GM12892 (cell line): ENCODE data around the gene TGFB2.

Experiments used
- POLR2A ChIP-seq: IDR thresholded peaks from 2 replicates; pipeline ENCODE4 v1.6.1; 2011; ENCODE audit warnings: low read depth, low read length, control low read depth
- POLR2AphosphoS5 ChIP-seq: IDR thresholded peaks from 2 replicates; pipeline ENCODE4 v1.6.1; 2011; ENCODE audit warnings: low read depth, low read length, control low read depth
- TAF1 ChIP-seq: IDR thresholded peaks from 2 replicates; pipeline ENCODE4 v1.6.1; 2011; ENCODE audit warnings: low read depth, mild to moderate bottlenecking, control low read depth, low read length, borderline replicate concordance

- TF ChIP-seq POLR2A = no peak
- no peak for TF ChIP-seq POLR2AphosphoS5
- TF ChIP-seq TAF1 = no peak
Observed at GRCh38 chr1:218336328-218336727, 8.8 kb upstream of the TGFB2 start.
